COLO829 (cell line): Measurements from ENCODE around the gene VAC14.
"Not testable (repeated sequence)": the region's sequence is repeated elsewhere in the genome, so short reads cannot be mapped to it uniquely, and the experiment has no call there.

Experiments
- DNase-seq: peaks from one replicate; pipeline ENCODE4 v3.0.0; 2012; ENCODE audit warnings: low spot score

Gene VAC14

GRCh38 chr16:70800781-70801480 lies at the start of gene VAC14:
Gene VAC14, minus strand, starts transcription at chr16:70801158. Its CDS starts 258 bp downstream, at chr16:70800900.
- peak; percentile 90 for DNase-seq

DNA sequence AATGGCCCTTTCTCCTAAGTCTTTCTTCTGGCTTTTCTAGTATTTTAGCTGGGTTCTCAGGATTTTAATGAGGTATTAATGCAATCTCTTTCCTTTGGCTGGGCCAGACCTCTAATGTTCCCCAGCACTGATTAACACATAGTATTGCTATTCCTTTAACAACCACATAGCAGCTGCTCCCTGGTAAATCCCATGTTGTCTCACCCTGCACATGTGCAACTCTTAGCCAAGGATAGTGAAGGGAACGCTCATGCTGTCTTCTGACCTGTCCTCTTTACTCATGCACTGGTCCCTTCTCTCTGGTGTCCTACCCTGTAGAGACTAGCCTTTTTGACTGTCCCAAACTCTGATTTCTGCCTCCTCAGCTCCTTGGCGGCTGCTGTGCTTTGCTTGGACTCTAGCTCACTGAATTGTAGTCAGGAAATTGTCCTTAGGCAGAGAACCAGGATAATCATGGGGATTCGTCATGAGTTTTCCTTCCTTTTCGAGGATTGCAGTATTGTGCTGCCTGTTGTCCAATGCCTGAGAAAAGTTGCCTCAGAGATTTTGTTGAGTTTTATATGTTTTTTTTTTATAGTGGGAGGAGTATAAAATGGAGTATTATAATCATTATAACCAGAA lies 22.6 kb upstream of the VAC14 start:
- DNase-seq, result not testable (repeated sequence)

GRCh38 chr16:70822734-70823133 lies 21.8 kb upstream of the VAC14 start:
- DNase-seq, result not testable (repeated sequence)

DNA sequence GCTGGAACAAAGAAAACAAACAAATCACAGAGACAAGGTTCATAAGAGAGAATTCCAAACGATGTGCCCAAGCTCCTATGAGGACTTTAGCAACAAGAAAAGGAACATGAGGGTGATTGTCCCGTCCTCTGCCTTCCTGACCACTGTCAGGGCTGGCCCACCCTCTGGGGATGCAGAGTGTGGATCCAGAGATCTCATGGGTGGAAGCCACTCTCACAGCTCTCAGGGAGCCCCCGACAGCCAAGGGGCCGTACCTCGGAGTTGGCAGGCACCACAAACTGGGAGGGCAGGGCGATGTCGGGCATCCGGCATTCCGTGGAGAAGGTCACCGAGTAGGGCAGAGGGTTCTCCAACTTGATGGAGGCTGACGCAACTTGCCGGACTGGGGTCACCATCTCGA lies 17.1 kb upstream of the VAC14 start:
- not testable (repeated sequence) for DNase-seq

GRCh38 chr16:70809392-70810060 lies 8.6 kb upstream of the VAC14 start:
- no peak for DNase-seq

DNA sequence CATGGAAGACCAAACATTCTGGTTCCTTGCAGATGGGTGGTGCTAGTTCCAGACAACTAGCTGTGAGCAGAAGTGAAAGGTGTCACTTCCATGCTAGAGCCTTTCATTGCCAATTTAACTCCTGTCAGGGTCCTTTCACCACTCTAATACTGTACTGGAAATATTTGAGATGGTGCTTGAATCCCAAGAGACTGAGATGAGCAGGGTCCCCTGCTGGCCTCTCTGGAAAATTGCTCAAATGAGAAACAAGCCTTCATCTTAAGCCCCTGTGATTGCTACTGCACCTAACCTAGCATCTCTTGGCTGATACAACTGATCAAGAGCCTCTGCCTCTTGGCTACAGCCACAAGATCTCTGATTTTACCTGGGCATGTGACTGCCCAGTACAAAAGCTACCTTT lies 7.4 kb upstream of the VAC14 start:
- no peak for DNase-seq

- DNase-seq, result peak; percentile 46
These were observed 4.8 kb upstream of the VAC14 start for GRCh38 chr16:70805787-70806186.

- DNase-seq, result no peak
These were observed 4.4 kb upstream of the VAC14 start for GRCh38 chr16:70805380-70805779.

GRCh38 chr16:70804734-70805169 lies 3.8 kb upstream of the VAC14 start:
- DNase-seq, result no peak

GRCh38 chr16:70804153-70804733 lies 3.3 kb upstream of the VAC14 start:
- DNase-seq, result no peak

- no peak for DNase-seq
These were observed 2.4 kb upstream of the VAC14 start for GRCh38 chr16:70803319-70803718.

DNA sequence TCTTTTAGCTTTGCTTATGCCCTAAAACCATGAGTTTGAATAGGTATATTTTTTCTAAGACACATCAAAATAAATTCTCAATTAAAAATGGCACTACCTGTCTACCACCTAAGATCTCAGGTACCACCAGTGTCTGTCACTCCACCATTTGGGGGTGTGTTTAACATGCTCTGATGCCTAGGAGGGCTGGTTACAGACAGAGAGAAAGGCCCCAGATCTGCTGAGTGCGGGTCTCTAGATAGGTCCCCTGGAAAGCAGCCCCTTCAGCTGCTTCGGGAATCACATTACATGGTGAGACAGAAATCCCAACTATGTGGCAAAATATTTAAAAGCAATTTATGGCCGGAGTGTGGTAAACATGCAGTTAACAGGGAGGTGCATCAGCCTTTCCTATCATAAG lies 653 bp upstream of the VAC14 start:
- DNase-seq, result no peak

DNA sequence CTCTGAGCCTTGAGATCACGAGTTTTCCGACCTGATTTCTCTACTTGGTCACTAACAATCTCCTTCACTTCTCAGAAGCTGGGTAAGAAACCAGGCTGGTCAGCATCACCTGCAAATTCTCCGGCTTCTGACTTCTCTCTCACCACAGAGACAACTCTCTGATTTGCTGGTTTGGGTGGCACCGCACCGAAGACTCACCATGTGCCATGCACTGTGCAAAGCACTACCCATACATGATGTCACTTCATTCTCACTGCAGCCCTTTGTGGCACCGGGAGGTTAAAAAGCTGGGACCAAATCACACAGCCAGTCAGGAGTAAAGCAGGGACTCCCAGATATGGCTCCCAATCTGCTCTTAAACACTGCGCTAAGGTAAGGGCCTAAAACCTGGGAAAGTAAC lies 647 bp downstream of the VAC14 start:
- no peak for DNase-seq

GRCh38 chr16:70796301-70796700 lies 4.7 kb downstream of the VAC14 start:
- DNase-seq, result no peak

DNA sequence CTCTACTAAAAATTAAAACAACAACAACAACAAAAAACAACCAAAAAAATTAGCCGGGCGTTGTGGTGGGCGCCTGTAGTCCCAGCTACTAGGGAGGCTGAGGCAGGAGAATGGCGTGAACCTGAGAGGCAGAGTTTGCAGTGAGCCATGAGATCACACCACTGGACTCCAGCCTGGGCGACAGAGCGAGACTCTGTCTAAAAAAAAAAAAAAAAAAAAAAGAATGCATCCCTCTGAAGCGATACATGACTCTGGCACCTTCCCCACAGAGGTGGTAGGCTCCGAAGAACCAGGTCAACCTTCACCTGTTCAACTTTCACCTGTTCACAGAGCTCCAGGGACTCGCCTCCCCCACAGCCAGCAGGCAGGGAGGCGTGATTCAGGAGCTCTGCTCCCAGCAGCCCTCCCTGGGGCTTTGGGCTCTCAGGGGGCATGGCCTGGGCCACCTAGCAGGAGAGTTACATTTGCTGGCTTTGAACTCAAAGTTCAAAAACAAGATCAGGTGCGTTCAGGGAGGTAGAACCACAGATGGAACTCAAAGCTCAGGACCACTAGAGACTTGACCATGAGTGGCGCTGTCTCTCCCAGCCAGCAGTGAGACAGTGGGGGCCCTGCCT lies 5.6 kb downstream of the VAC14 start:
- no peak for DNase-seq

- no peak for DNase-seq
These were observed 7.0 kb downstream of the VAC14 start for GRCh38 chr16:70793851-70794502.

DNA sequence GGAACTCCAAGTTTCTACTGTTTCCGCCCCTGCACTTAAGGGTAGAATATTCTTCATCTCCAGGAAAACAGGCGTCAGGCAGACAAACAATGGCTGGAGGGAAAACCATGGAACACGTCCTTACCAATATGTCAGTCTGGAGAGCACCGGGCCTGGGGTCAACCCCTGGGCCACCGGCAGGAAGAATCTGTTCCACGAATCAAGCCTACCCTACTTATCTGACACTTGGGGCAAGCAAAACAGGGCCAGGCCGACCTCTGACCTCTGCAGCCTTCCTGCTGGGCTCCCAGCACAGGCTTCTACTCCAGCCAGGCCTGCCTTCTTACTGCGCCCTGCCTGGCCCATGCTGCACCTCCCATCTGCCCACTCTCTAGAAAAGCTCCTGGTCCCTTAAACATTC lies 10.1 kb downstream of the VAC14 start:
- no peak for DNase-seq

DNA sequence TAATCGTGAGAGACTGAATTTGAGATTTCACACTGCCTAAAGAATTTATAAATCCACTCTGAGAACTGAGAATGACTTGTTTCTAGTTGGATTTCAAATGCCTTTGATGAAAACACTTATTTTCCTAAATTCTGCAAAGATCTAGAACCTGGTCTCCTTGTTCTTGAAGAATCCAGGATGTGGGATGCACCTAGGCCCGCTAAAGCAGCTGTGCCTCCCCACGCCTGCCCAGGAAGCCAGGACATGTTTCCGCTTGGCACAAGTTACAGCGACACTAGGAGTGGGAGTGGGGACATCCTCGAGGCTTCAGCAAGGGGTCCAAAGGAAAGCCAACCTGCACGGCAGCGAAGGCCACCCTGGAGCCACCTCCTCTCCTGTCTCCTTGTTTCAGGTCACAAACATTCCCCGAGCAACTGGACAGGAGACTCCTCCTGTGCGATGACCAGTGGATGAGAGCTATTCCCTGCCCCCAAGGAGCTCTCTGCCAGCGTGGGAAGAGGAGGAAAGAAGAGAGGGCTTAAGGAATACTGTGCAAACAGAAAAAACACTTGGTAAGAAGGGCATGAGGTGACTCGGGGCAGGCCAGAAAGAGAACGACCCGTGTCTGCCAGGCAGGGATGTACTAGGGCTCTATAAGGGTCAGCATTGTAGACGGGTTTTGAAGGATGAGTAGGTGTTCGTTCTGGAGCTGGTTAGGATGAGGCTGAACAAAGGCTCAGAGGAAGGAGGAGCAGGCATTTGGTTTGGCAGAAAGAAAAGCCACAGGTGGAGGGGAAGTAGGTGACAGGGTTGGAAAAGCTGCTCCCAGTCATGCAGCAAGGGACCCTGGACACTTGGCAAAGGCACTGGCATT lies 11.1 kb downstream of the VAC14 start:
- no peak for DNase-seq

DNA sequence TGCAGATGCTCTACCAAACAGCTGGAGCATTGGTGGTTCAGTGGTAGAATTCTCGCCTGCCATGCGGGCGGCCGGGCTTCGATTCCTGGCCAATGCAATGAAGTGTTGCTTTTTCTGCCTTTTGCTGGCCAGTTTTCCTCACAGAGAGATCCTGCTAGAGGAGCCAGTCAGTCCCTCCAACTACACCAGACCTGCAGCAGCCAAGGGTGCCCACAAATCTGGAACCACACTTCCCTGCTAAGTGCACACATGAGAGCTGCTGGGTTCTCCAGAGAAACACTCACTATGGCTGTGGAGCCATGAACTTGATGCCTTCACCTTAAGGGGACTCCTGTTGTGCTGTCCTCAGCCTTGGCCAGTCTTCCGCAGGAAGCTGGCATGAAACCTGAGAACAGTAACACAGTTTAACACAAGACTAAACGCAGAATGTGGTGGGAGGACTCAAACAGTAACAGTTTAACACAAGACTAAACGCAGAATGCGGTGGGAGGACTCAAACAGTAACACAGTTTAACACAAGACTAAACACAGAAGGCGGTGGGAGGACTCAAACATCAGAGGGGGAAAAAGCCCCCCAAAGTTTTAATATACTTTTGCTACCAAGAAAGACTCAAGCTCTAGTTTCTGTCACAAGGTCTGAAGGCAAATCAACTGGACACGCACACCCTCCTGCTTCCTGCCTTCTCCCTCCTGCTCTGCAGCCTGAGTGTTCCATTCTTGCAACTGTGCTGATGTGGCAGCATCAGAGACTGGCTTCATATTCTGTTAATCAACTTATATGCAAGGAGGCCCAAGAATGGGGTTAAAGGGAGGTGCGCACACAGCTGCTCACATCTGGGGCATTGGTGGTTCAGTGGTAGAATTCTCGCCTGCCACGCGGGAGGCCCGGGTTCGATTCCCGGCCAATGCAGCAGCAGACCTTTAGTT lies 12.0 kb downstream of the VAC14 start:
- no peak for DNase-seq
